CD4-positive, CD25-positive, alpha-beta regulatory T cell (primary cell): ENCODE measurements around the gene ZNF474. TPM values are rescaled to one million over a fixed set of nuclear protein-coding genes. Genes with fewer than 3 reads are reported as not detected.

Experiments
- ATAC-seq, 2 donors: fragments of 150-1000 bp; cut with Tn5 transposase; one replicate each; pipeline ENCODE4 v1.10.0; 2021; ENCODE audit warnings: low read depth in 2 of 2, moderate number of reproducible peaks in 2 of 2, moderate library complexity in 1 of 2
- DNase-seq, 3 donors: peaks; one replicate each; pipeline versions ENCODE4 v3.0.0 to v3.0.0-alpha.2; 2012 to 2022; ENCODE audit warnings: mixed read lengths in 1 of 3
- H3K27ac ChIP-seq: one replicate; pipeline ENCODE4 v1.7.0; 2013; ENCODE audit warnings: mild to moderate bottlenecking, low read length; ENCODE audit not compliant: insufficient read depth, poor library complexity, severe bottlenecking
- H3K27me3 ChIP-seq: one replicate; pipeline ENCODE4 v1.7.0; 2013; ENCODE audit warnings: low read length; ENCODE audit not compliant: control insufficient read depth, insufficient read depth
- H3K36me3 ChIP-seq: one replicate; pipeline ENCODE4 v1.7.0; 2013; ENCODE audit warnings: mild to moderate bottlenecking, low read length, moderate library complexity; ENCODE audit not compliant: control insufficient read depth, insufficient read depth
- H3K4me1 ChIP-seq: 2 replicates; pipeline ENCODE4 v1.7.0; 2013; ENCODE audit warnings: mild to moderate bottlenecking, low read length; ENCODE audit not compliant: insufficient read depth, control insufficient read depth, poor library complexity, severe bottlenecking
- H3K4me3 ChIP-seq: one replicate; pipeline ENCODE4 v1.7.0; 2013; ENCODE audit warnings: low read depth, mild to moderate bottlenecking, low read length, moderate library complexity
- H3K9me3 ChIP-seq, 2 experiments: 1 replicate in 1 of 2; 2 replicates in 1 of 2; pipeline ENCODE4 v1.7.0; 2013; ENCODE audit warnings: low read length in 2 of 2, mild to moderate bottlenecking in 1 of 2, moderate library complexity in 1 of 2; ENCODE audit not compliant: control insufficient read depth in 2 of 2
- H3K27ac Mint-ChIP-seq, 3 donors: one replicate each; pipeline ENCODE4 v1.8.0; 2020 to 2022; ENCODE audit warnings: mild to moderate bottlenecking in 3 of 3, mixed read lengths in 3 of 3, moderate library complexity in 2 of 3
- H3K27me3 Mint-ChIP-seq: one replicate; pipeline ENCODE4 v1.8.0; 2022; ENCODE audit warnings: mild to moderate bottlenecking, mixed read lengths
- H3K36me3 Mint-ChIP-seq: one replicate; pipeline ENCODE4 v1.8.0; 2020; ENCODE audit warnings: mixed read lengths
- H3K4me1 Mint-ChIP-seq, 4 donors: one replicate each; pipeline ENCODE4 v1.8.0; 2020 to 2022; ENCODE audit warnings: mixed read lengths in 4 of 4, mild to moderate bottlenecking in 1 of 4
- H3K4me3 Mint-ChIP-seq, 4 donors: one replicate each; pipeline ENCODE4 v1.8.0; 2020 to 2022; ENCODE audit warnings: mild to moderate bottlenecking in 4 of 4, mixed read lengths in 4 of 4, moderate library complexity in 3 of 4
- H3K9me3 Mint-ChIP-seq, 7 donors: one replicate each; pipeline ENCODE4 v1.8.0; 2020 to 2022; ENCODE audit warnings: mixed read lengths in 7 of 7, mild to moderate bottlenecking in 3 of 7, moderate library complexity in 2 of 7
- polyA plus RNA-seq, 4 donors: library from polyadenylated mRNA; unstranded; fragments of 300-500 nt; fragmentation: Illumina TruSeq; gene quantifications; one replicate each; pipeline ENCODE4 v1.2.3, GENCODE V29; 2021
- total RNA-seq: library from RNA; stranded (reverse); gene quantifications from one replicate; pipeline ENCODE4 v1.2.3, GENCODE V29; 2022

Gene ZNF474
- total and polyA plus RNA-seq, 5 donors from 2014 or later: 0.14 to 0.20 TPM; not detected in 3

- Histone ChIP-seq H3K4me1 (no peaks in the 10 kb centered on the region), H3K9me3 (no peaks in the 10 kb centered on the region), H3K4me3 (no peak overlapping the region), H3K36me3 (no peaks in the 10 kb centered on the region), H3K27ac (no peak overlapping the region), H3K27me3 (no peaks in the 10 kb centered on the region)
- H3K27ac Mint-ChIP-seq: no peak overlapping the region
- DNase-seq: no peak
- H3K4me3 Mint-ChIP-seq: no peak overlapping the region
- no peaks in the 10 kb centered on the region for H3K27me3 Mint-ChIP-seq
- peaks cover 0 to 3% (median 0%) of the 10 kb centered on the region in 7 donors for H3K9me3 Mint-ChIP-seq
- H3K36me3 Mint-ChIP-seq: no peaks in the 10 kb centered on the region
- ATAC-seq: no peak
- H3K4me1 Mint-ChIP-seq: no peaks in the 10 kb centered on the region
Measured at GRCh38 chr5:122120957-122121356, 8.4 kb upstream of the ZNF474 start.

GRCh38 chr5:122121479-122122465, 7.6 kb upstream of the ZNF474 start:
- Histone ChIP-seq H3K27ac (no peak overlapping the region), H3K4me3 (no peak overlapping the region), H3K27me3 (no peaks in the 10 kb centered on the region), H3K9me3 (no peaks in the 10 kb centered on the region), H3K4me1 (no peaks in the 10 kb centered on the region), H3K36me3 (no peaks in the 10 kb centered on the region)
- no peak overlapping the region for H3K27ac Mint-ChIP-seq
- no peaks in the 10 kb centered on the region for H3K27me3 Mint-ChIP-seq
- H3K36me3 Mint-ChIP-seq: no peaks in the 10 kb centered on the region
- no peak for DNase-seq
- no peaks in the 10 kb centered on the region for H3K4me1 Mint-ChIP-seq
- no peak overlapping the region for H3K4me3 Mint-ChIP-seq
- no peaks in the 10 kb centered on the region for H3K9me3 Mint-ChIP-seq
- no peak for ATAC-seq

- Mint-ChIP-seq H3K27me3 (no peaks in the 10 kb centered on the region), H3K9me3 (peaks cover 0 to 2% (median 0%) of the 10 kb centered on the region in 7 donors), H3K4me3 (no peak overlapping the region), H3K4me1 (no peaks in the 10 kb centered on the region), H3K27ac (no peak overlapping the region), H3K36me3 (no peaks in the 10 kb centered on the region)
- Histone ChIP-seq H3K4me1 (no peaks in the 10 kb centered on the region), H3K27ac (no peak overlapping the region), H3K27me3 (no peaks in the 10 kb centered on the region), H3K36me3 (no peaks in the 10 kb centered on the region), H3K9me3 (no peaks in the 10 kb centered on the region), H3K4me3 (no peak overlapping the region)
- no peak for DNase-seq
- ATAC-seq: no peak
Measured at GRCh38 chr5:122124766-122125165, 4.6 kb upstream of the ZNF474 start.

DNA sequence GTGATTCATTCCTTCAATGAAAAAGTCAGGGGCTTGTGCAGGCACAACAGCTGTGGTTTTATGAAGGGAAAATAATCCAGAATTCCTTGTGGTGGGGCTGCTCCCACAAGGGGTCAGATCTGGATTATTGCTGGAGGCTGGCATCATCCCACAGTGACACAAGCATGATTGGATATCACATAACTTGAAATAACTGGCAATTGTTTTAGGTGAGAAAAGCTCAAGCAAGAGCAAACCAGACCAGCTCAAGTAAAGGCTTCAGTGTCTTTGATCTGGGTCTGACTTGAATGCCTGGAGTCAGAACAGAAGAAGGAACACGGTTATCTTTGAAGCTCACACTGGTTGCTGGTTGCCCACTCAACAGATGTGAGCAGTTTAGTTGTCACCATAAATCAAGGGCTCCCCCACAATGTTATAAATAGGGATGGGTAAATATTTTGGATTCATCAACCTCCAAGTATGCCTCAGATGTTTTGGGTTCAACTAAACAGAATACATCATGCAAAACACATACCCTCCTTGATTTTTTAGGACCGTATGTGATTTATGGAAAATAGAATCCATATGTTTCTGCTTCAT, 3.1 kb upstream of the ZNF474 start:
- Mint-ChIP-seq H3K27ac (no peak overlapping the region), H3K4me1 (no peaks in the 10 kb centered on the region), H3K36me3 (no peaks in the 10 kb centered on the region), H3K4me3 (no peak overlapping the region), H3K9me3 (peaks cover 0 to 2% (median 0%) of the 10 kb centered on the region in 7 donors), H3K27me3 (no peaks in the 10 kb centered on the region)
- Histone ChIP-seq H3K4me3 (no peak overlapping the region), H3K36me3 (no peaks in the 10 kb centered on the region), H3K9me3 (no peaks in the 10 kb centered on the region), H3K27me3 (no peaks in the 10 kb centered on the region), H3K27ac (no peak overlapping the region), H3K4me1 (no peaks in the 10 kb centered on the region)
- DNase-seq (no peak), ATAC-seq (no peak)

DNA sequence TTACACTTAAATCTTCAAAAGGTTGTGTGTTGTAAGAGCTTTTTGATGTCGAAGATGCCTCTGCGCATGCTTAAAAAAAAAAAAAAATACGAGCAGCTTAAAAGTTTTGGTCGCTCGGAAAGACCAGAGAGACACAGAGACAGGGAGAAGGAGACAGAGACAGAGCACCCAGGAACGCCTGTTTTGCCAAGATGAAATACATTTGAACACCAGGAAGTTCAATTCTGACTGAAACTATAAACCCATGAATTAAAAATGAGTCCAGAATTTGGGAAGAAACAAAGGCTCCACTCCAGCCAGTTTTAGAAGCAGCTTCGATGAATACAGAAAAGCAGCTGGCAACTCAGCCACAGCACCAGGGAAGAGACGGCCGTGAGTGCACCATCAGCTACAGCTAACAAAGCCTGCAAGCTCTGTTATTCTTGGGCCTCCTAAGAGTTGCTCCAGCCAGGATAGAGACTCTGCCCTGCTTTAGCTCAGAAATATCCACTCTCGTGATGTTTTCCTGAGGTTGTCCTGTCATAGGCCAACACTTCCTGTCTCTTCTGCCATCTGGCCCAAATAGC, 2.5 kb upstream of the ZNF474 start:
- H3K9me3 ChIP-seq: no peaks in the 10 kb centered on the region
- H3K27me3 ChIP-seq: no peaks in the 10 kb centered on the region
- no peak for DNase-seq
- H3K27ac Mint-ChIP-seq: no peak overlapping the region
- H3K27ac ChIP-seq: no peak overlapping the region
- no peaks in the 10 kb centered on the region for H3K27me3 Mint-ChIP-seq
- peaks cover 0 to 2% (median 0%) of the 10 kb centered on the region in 7 donors for H3K9me3 Mint-ChIP-seq
- no peaks in the 10 kb centered on the region for H3K4me1 ChIP-seq
- no peaks in the 10 kb centered on the region for H3K4me1 Mint-ChIP-seq
- H3K36me3 ChIP-seq: no peaks in the 10 kb centered on the region
- no peaks in the 10 kb centered on the region for H3K36me3 Mint-ChIP-seq
- no peak overlapping the region for H3K4me3 Mint-ChIP-seq
- ATAC-seq: no peak
- no peak overlapping the region for H3K4me3 ChIP-seq

DNA sequence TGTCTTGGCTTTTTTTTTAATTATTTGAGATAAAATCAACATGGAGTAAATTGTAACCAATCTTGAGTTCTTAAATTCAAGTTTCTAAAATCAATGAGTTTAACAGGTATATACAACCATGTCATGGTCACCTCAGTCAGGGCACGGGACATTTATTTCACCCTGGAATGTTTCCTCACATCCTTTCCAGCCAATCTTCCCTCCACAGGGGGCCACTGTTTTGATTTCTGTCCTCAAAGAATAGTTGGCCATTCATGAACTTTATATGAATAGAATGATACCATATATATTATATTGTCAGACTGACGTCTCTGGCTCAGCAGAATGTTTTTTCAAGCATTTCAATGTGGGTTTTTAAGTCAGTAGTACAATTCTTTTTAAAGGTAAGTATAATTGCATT, 806 bp downstream of the ZNF474 start:
- ATAC-seq (no peak), DNase-seq (no peak)
- no peaks in the 10 kb centered on the region for H3K4me1 ChIP-seq
- Mint-ChIP-seq H3K27ac (no peak overlapping the region), H3K36me3 (no peaks in the 10 kb centered on the region), H3K4me1 (no peaks in the 10 kb centered on the region), H3K27me3 (no peaks in the 10 kb centered on the region), H3K9me3 (peaks cover 0 to 4% (median 0%) of the 10 kb centered on the region in 7 donors), H3K4me3 (no peak overlapping the region)
- no peak overlapping the region for H3K27ac ChIP-seq
- H3K27me3 ChIP-seq: no peaks in the 10 kb centered on the region
- H3K4me3 ChIP-seq: no peak overlapping the region
- H3K36me3 ChIP-seq: no peaks in the 10 kb centered on the region
- no peaks in the 10 kb centered on the region for H3K9me3 ChIP-seq

DNA sequence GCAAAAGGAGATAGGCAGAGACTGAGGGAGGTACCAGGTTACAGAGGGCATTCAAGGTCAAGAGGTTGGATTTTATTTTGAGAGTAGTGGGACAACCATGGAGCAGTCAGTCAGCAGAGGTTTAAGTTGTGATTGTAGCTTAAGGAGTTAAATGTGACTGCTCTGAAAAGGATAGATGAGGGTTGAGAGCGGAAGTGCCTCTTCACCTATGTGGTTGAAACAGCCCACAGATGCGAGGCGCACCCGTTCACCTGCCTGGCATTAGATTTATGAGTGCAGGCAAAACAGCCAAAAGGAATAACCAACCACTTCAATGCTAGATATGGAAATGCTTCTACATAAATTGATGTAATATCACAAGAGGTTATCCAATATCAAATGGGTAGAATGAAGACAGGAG, 8.4 kb downstream of the ZNF474 start:
- ATAC-seq (peak; percentile 34 to 60), DNase-seq (peak in 2 of 3 donors; percentile 18 to 35)
- no peak overlapping the region for H3K4me3 ChIP-seq
- H3K9me3 ChIP-seq: no peaks in the 10 kb centered on the region
- H3K4me3 Mint-ChIP-seq: peak overlapping the region in 3 of 4 donors; percentile 50 to 61 (median 52)
- no peak overlapping the region for H3K27ac ChIP-seq
- peaks cover 0 to 8% (median 0%) of the 10 kb centered on the region in 7 donors for H3K9me3 Mint-ChIP-seq
- no peaks in the 10 kb centered on the region for H3K27me3 ChIP-seq
- H3K4me1 Mint-ChIP-seq: peaks cover 0 to 13% (median 6%) of the 10 kb centered on the region in 4 donors
- H3K36me3 Mint-ChIP-seq: no peaks in the 10 kb centered on the region
- H3K36me3 ChIP-seq: no peaks in the 10 kb centered on the region
- H3K27me3 Mint-ChIP-seq: no peaks in the 10 kb centered on the region
- no peaks in the 10 kb centered on the region for H3K4me1 ChIP-seq
- peak overlapping the region in 2 of 3 donors; percentile 25 to 40 for H3K27ac Mint-ChIP-seq
